VCaP (cell line): ENCODE measurements around the gene BANF2.
"Not testable (repeated sequence)": the region's sequence is repeated elsewhere in the genome, so short reads cannot be mapped to it uniquely, and the experiment has no call there.

ENCODE experiments used
- H3K27ac ChIP-seq: fragments of 450-650 bp; 2 replicates; pipeline ENCODE4 v1.5.1; 2017
- TF ChIP-seq, protein P1 (sequence below): fragments of 450-650 bp; conservative IDR thresholded peaks from 2 replicates; pipeline ENCODE4 v1.5.1; 2017; ENCODE audit warnings: mild to moderate bottlenecking, moderate library complexity

BANF2 gene

DNA sequence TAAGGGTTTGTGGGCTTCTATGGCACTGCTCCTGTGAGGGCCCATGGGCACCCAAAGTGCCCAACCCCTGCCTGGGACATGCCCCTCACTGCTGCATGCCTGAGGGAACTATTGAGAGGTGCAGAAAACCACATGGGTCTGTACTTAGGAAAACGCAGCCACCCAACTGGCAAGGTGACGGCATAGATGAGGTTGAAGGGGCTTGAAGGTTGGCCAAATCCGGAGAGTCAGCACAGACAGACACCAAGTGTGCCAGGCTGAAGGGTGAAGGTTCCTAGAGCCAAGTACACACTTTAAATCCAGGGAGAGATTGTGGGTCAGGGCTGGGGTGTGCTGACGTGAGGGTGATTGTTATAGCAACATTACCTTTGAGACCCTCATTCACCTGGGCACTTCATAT, 6.2 kb downstream of the BANF2 start:
- H3K27ac ChIP-seq: no peak overlapping the region
- TF ChIP-seq, protein P1, sequence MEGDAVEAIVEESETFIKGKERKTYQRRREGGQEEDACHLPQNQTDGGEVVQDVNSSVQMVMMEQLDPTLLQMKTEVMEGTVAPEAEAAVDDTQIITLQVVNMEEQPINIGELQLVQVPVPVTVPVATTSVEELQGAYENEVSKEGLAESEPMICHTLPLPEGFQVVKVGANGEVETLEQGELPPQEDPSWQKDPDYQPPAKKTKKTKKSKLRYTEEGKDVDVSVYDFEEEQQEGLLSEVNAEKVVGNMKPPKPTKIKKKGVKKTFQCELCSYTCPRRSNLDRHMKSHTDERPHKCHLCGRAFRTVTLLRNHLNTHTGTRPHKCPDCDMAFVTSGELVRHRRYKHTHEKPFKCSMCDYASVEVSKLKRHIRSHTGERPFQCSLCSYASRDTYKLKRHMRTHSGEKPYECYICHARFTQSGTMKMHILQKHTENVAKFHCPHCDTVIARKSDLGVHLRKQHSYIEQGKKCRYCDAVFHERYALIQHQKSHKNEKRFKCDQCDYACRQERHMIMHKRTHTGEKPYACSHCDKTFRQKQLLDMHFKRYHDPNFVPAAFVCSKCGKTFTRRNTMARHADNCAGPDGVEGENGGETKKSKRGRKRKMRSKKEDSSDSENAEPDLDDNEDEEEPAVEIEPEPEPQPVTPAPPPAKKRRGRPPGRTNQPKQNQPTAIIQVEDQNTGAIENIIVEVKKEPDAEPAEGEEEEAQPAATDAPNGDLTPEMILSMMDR: no peak

DNA sequence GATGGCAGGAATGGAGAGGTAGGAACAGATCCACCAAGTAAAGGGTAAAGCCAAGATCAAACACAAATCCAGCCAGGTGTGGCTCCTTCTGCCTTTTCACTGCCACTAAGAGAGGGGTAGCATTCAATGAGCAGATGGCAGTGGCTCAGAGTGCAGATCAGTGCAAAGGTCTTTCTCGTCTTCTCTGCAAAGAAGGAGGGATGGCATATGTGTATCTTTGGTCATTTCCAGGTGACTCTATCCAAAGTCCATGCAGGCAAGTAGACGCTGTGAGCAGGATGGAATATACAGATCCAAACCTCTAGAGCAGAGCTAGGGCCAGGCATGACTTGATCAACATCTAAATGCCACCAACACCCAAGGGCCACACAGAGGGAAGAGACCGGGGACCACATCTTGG, 6.9 kb downstream of the BANF2 start:
- TF ChIP-seq, protein P1: no peak
- H3K27ac ChIP-seq: no peak overlapping the region

- H3K27ac ChIP-seq: not testable (repeated sequence)
These were observed 8.2 kb downstream of the BANF2 start for GRCh38 chr20:17707951-17708350.

- no peak overlapping the region for H3K27ac ChIP-seq
- TF ChIP-seq, protein P1: no peak
These were observed 9.1 kb downstream of the BANF2 start for GRCh38 chr20:17708675-17709360.

DNA sequence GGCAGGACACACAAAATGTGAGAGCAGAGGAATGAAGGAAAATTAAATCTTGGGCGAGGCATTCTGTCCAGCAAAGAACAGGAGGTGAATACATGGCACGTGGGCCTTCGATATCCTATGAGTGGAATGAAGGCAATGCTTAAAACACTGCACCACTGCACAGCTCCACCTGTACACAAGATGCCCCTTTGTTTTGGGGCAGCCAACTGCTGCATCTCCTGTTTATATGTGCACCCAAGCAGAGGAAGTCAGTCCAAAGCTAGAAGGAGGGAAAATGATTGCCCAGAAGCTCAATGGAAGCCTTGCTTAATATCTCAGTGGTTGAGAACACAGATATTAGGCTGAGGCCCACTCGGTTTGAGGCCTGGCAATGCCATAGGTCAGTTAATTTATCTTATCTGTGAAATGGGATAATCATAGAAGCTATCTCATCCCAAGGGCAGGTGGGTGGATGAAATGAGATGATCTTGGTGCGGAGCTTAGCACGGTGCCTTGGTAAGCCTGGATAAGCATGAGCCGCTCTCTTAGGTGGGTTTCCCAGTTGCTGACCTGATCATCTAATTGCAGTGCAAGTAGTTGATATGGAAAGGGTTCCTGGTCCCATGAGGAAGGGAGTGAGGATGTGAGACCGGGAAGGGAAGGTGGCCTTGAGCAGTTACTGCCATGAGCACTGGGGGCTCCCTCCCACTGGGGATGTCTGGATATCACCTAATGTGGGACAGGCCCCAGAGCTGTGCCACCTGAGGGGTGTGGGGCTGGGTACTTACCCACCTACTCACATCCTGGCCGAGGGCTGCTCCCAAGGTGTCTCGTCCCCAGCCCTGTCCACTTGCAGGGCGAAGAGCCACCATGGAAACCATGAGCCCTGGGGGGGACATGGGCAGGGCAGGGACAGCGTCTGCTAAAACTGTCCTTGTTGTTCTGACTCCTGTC, 9.9 kb downstream of the BANF2 start:
- TF ChIP-seq, protein P1: no peak
- no peak overlapping the region for H3K27ac ChIP-seq

DNA sequence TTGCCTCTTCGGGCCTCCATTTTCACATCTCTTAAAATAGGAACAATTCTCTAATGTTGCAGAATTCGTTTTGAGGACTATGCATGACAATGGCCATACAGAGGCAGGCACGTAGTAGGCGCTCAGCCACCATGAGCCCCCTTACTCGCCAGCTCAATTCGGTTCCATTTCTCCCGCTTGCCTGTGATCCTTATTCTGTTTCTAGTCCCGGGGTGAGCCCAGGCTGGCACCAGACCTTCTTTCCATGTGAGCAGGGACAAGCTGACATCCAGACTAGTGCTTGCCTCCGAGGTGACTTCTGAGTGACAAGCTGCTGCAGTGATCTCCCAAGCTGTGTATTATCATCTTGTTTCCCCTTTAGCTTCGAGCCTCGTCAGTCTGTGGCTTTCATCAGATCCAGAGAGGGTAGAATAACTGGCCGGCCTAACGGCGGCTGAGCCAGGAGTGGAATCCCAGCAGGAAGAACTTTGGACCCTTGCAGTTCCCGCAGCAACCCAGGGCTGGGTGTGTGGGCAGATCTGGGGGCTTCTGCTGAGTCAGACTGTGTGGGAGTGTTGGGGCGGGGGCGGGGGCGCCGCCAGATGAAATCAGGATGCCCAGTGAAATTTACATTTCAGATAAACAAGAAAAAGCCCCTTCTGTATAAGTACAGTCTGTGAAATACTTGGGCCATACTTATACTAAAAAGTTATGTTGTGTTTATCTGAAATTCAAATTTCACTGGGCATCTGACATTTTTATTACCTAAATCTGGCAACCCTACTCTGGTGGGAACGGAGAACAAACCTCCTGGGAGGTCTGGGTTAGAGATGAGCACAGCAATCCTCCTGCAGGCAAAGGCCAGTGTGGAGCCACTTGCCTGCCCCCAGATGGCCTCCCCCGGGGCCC, 10.9 kb downstream of the BANF2 start:
- no peak overlapping the region for H3K27ac ChIP-seq
- TF ChIP-seq, protein P1: no peak

GRCh38 chr20:17711267-17711627, 11.5 kb downstream of the BANF2 start:
- TF ChIP-seq, protein P1: no peak
- H3K27ac ChIP-seq: no peak overlapping the region
